NT2/D1 (cell line): ENCODE measurements around the gene STX8.

Experiments
- DNase-seq: peaks from one replicate; pipeline ENCODE4 v3.0.0-alpha.2; 2011; ENCODE audit warnings: low read depth, low spot score
- H3K27me3 ChIP-seq: 2 replicates; pipeline ENCODE4 v1.6.0; 2011; ENCODE audit warnings: mild to moderate bottlenecking; ENCODE audit not compliant: insufficient read length, insufficient read depth
- H3K36me3 ChIP-seq: 2 replicates; pipeline ENCODE4 v1.6.1; 2011; ENCODE audit warnings: mild to moderate bottlenecking, low read length, mixed read lengths; ENCODE audit not compliant: insufficient read depth, insufficient read length
- H3K4me1 ChIP-seq: 2 replicates; pipeline ENCODE4 v1.5.1; 2011; ENCODE audit not compliant: insufficient read depth, insufficient read length
- H3K4me3 ChIP-seq: 2 replicates; pipeline ENCODE4 v1.5.1; 2011; ENCODE audit warnings: low read depth; ENCODE audit not compliant: insufficient read length
- H3K9ac ChIP-seq: 2 replicates; pipeline ENCODE4 v1.6.0; 2011; ENCODE audit warnings: low read depth; ENCODE audit not compliant: insufficient read length
- H3K9me3 ChIP-seq: 2 replicates; pipeline ENCODE4 v1.5.1; 2011; ENCODE audit warnings: mild to moderate bottlenecking, low read length; ENCODE audit not compliant: insufficient read depth
- SUZ12 ChIP-seq: IDR thresholded peaks from 2 replicates; pipeline ENCODE4 v1.6.1; 2011; ENCODE audit not compliant: insufficient read length, insufficient read depth; ENCODE audit errors: extremely low read depth
- YY1 ChIP-seq: IDR thresholded peaks from 2 replicates; pipeline ENCODE4 v1.6.1; 2011; ENCODE audit not compliant: insufficient read length, insufficient read depth
- ZNF274 ChIP-seq: IDR thresholded peaks from 2 replicates; pipeline ENCODE4 v1.6.1; 2011; ENCODE audit warnings: mild to moderate bottlenecking, low read depth, low read length

The STX8 gene

DNA sequence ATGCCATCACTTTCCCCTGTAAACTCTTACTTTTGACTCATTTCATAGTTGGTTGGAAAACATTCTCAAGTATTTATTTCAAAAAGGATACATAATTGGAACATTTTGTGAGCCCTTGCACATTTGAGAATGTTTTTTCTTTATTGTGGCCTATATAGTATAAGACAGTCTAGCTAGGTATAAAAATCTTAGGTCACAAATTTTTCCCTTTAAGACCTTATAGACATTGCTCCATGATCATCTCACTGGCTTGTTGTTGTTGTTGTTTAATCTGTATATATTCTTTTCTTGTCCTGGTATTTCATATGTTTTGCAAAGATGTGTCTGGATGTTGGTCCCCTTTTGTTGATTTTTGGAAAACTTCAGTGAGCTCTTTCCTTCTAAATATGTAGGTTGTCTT lies 360.2 kb downstream of the STX8 start:
- DNase-seq = no peak
- H3K9me3 ChIP-seq = peaks cover 18% of the 10 kb centered on the region
- peaks cover 18% of the 10 kb centered on the region for H3K4me1 ChIP-seq
- TF ChIP-seq ZNF274 = no peak
- no peak for TF ChIP-seq YY1
- TF ChIP-seq SUZ12 = no peak
- H3K36me3 ChIP-seq = no peaks in the 10 kb centered on the region
- no peak overlapping the region for H3K9ac ChIP-seq
- H3K27me3 ChIP-seq = no peaks in the 10 kb centered on the region
- H3K4me3 ChIP-seq = no peak overlapping the region

- no peak overlapping the region for H3K4me3 ChIP-seq
- no peaks in the 10 kb centered on the region for H3K36me3 ChIP-seq
- peaks cover 18% of the 10 kb centered on the region for H3K9me3 ChIP-seq
- no peak for TF ChIP-seq SUZ12
- no peak for TF ChIP-seq ZNF274
- TF ChIP-seq YY1 = no peak
- DNase-seq = no peak
- H3K9ac ChIP-seq = no peak overlapping the region
- peaks cover 7% of the 10 kb centered on the region for H3K4me1 ChIP-seq
- H3K27me3 ChIP-seq = no peaks in the 10 kb centered on the region
Observed at GRCh38 chr17:9213303-9213640, 362.3 kb downstream of the STX8 start.

DNA sequence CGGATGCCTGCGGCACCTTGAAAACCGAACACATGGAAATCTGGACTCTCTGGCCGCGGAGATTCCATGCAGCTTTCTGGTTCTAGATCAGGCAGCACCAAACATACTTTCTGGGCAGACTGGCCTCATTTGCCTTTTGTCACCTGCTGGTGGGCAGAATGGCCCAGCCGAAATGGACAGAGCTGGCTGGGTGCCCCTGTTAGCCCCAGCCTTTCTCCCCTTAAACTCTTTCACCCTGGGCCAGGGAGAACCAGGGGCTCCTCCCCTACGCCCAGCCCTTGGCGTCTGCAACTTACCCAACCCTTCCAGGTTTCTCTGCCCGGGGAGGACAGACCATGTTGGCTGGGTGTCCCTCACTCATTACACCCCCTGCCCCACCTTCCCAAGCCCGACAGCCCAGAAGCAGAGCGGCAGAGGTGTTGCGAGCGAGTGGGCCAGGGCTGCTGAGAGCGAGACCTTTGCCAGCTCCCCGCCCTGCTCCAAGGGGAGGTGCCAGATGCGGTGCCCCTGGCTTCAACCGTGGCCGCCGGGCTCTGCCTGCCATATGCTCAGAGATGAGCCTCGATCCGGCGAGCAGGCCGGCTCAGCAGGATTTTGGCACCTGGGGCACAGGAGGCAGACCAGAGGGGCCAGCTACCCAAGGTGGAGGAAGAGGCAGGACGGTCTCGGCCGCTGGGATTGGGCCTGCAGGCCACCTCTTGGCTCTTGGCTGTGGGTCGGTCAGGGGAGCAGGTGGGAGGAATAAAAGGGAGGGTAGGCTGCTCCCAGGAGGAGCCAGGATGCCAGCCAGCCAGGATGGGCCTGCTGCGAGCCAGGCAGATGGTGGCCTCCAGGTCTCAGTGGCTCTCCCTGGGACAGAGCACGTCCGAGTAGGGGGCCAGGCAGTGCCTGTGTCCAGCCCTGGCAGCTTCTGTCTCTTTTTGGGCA lies 363.0 kb downstream of the STX8 start:
- no peak overlapping the region for H3K9ac ChIP-seq
- no peaks in the 10 kb centered on the region for H3K27me3 ChIP-seq
- no peaks in the 10 kb centered on the region for H3K36me3 ChIP-seq
- TF ChIP-seq SUZ12 = no peak
- TF ChIP-seq ZNF274 = no peak
- TF ChIP-seq YY1 = no peak
- no peak overlapping the region for H3K4me3 ChIP-seq
- H3K4me1 ChIP-seq = peaks cover 6% of the 10 kb centered on the region
- DNase-seq = no peak
- peaks cover 18% of the 10 kb centered on the region for H3K9me3 ChIP-seq

GRCh38 chr17:9211133-9211765 lies 364.4 kb downstream of the STX8 start:
- peaks cover 6% of the 10 kb centered on the region for H3K4me1 ChIP-seq

GRCh38 chr17:9209781-9210370 lies 365.7 kb downstream of the STX8 start:
- TF ChIP-seq ZNF274 (no peak), YY1 (no peak), SUZ12 (no peak)
- Histone ChIP-seq H3K36me3 (no peaks in the 10 kb centered on the region), H3K4me3 (no peak overlapping the region), H3K27me3 (no peaks in the 10 kb centered on the region), H3K4me1 (peaks cover 8% of the 10 kb centered on the region), H3K9ac (no peak overlapping the region), H3K9me3 (peaks cover 2% of the 10 kb centered on the region)
- no peak for DNase-seq

More at GRCh38 chr17:9211133-9211765, 364.4 kb downstream of the STX8 start:
- DNase-seq = no peak
- no peaks in the 10 kb centered on the region for H3K36me3 ChIP-seq
- H3K9ac ChIP-seq = no peak overlapping the region
- no peak overlapping the region for H3K4me3 ChIP-seq
- H3K27me3 ChIP-seq = no peaks in the 10 kb centered on the region
- H3K9me3 ChIP-seq = peaks cover 16% of the 10 kb centered on the region
- TF ChIP-seq ZNF274 (no peak), SUZ12 (no peak), YY1 (no peak)

- TF ChIP-seq YY1 (no peak), SUZ12 (no peak), ZNF274 (no peak)
- Histone ChIP-seq H3K27me3 (no peaks in the 10 kb centered on the region), H3K4me3 (no peak overlapping the region), H3K36me3 (no peaks in the 10 kb centered on the region), H3K9me3 (no peaks in the 10 kb centered on the region), H3K9ac (no peak overlapping the region), H3K4me1 (peaks cover 8% of the 10 kb centered on the region)
- no peak for DNase-seq
Observed at GRCh38 chr17:9209347-9209746, 366.3 kb downstream of the STX8 start.

GRCh38 chr17:9208381-9209105 lies 367.1 kb downstream of the STX8 start:
- Histone ChIP-seq H3K4me3 (no peak overlapping the region), H3K9me3 (no peaks in the 10 kb centered on the region), H3K9ac (no peak overlapping the region), H3K36me3 (no peaks in the 10 kb centered on the region), H3K4me1 (peaks cover 8% of the 10 kb centered on the region), H3K27me3 (no peaks in the 10 kb centered on the region)
- no peak for DNase-seq
- TF ChIP-seq SUZ12 = no peak
- TF ChIP-seq YY1 = no peak
- no peak for TF ChIP-seq ZNF274
